Activated CD8-positive, alpha-beta T cell treated with anti-CD3 and anti-CD28 coated beads, Interleukin-2, amount 10 ng/mL, durations not matched to agents 7 days and 5 days (primary cell): ENCODE measurements around the gene UBAC2. TPM values are rescaled to one million over a fixed set of nuclear protein-coding genes. Genes with fewer than 3 reads are reported as not detected.

Source experiments
- ATAC-seq: fragments of 150-1000 bp; cut with Tn5 transposase; one replicate; pipeline ENCODE4 v1.10.0; 2021; ENCODE audit warnings: moderate library complexity
- CTCF ChIA-PET: fragments of 350-600 bp; sonication (Branson Sonifier 250); formaldehyde crosslinking; loops from one replicate; lab custom pipeline; 2021; ENCODE audit warnings: antibody characterized with exemption; lab: Charles Lee
- POLR2A ChIA-PET: fragments of 350-600 bp; sonication (Branson Sonifier 250); formaldehyde crosslinking; loops from one replicate; lab custom pipeline; 2021; ENCODE audit warnings: antibody characterized with exemption; lab: Charles Lee
- DNase-seq: peaks from one replicate; pipeline ENCODE4 v3.0.0-alpha.2; 2020
- H3K27ac Mint-ChIP-seq: one replicate; pipeline ENCODE4 v1.8.0; 2021; ENCODE audit warnings: mild to moderate bottlenecking, mixed read lengths
- H3K27me3 Mint-ChIP-seq: one replicate; pipeline ENCODE4 v1.8.0; 2021; ENCODE audit warnings: low read depth, mixed read lengths
- H3K36me3 Mint-ChIP-seq: one replicate; pipeline ENCODE4 v1.8.0; 2021; ENCODE audit warnings: low read depth, mixed read lengths
- H3K4me1 Mint-ChIP-seq: one replicate; pipeline ENCODE4 v1.8.0; 2021; ENCODE audit warnings: low read depth, mixed read lengths
- H3K4me3 Mint-ChIP-seq: one replicate; pipeline ENCODE4 v1.8.0; 2021; ENCODE audit warnings: mild to moderate bottlenecking, mixed read lengths
- H3K9me3 Mint-ChIP-seq: one replicate; pipeline ENCODE4 v1.8.0; 2022; ENCODE audit warnings: mixed read lengths; ENCODE audit not compliant: insufficient read depth
- total RNA-seq, 2 experiments: library from RNA; stranded (reverse); gene quantifications; one replicate each; pipeline ENCODE4 v1.2.3, GENCODE V29; 2021

The UBAC2 gene
- total RNA-seq, 2 experiments from 2014 or later, result 67.4 to 71.2 TPM

- Mint-ChIP-seq H3K9me3 (no peaks in the 10 kb centered on the region), H3K4me3 (no peak overlapping the region), H3K4me1 (peaks cover 12% of the 10 kb centered on the region), H3K36me3 (no peaks in the 10 kb centered on the region), H3K27ac (no peak overlapping the region), H3K27me3 (no peaks in the 10 kb centered on the region)
- DNase-seq (peak; percentile 17), ATAC-seq (no peak)
- POLR2A ChIA-PET, result interaction anchor here (2.2 kb wide), 1 partner anchor 10 kb away, joined by 7 read pairs; the partner anchor contains the start of gene UBAC2
- CTCF ChIA-PET, result interaction anchor here (0.8 to 1.3 kb wide), 3 partner anchors 13 to 79 kb away, joined by 3 to 4 read pairs (median 3); no protein-coding TSS in a partner anchor
These were observed 10.3 kb upstream of the UBAC2 start for GRCh38 chr13:99190147-99190985.

- Mint-ChIP-seq H3K27ac (no peak overlapping the region), H3K9me3 (no peaks in the 10 kb centered on the region), H3K36me3 (no peaks in the 10 kb centered on the region), H3K27me3 (no peaks in the 10 kb centered on the region), H3K4me3 (no peak overlapping the region), H3K4me1 (peaks cover 15% of the 10 kb centered on the region)
- CTCF ChIA-PET, result interaction anchor here (1.1 to 1.2 kb wide), 2 partner anchors 15 to 78 kb away, joined by 3 to 5 read pairs; no protein-coding TSS in a partner anchor
- POLR2A ChIA-PET, result interaction anchor here (2.2 kb wide), 1 partner anchor 9 kb away, joined by 7 read pairs; the partner anchor contains the start of gene UBAC2
- ATAC-seq (no peak), DNase-seq (no peak)
These were observed 9.2 kb upstream of the UBAC2 start for GRCh38 chr13:99191336-99191899.

GRCh38 chr13:99191900-99192399 lies 8.7 kb upstream of the UBAC2 start:
- H3K27me3 Mint-ChIP-seq, result no peaks in the 10 kb centered on the region
- POLR2A ChIA-PET, result interaction anchor here (0.9 kb wide), 1 partner anchor 8 kb away, joined by 3 read pairs; no protein-coding TSS in a partner anchor
- H3K27ac Mint-ChIP-seq, result no peak overlapping the region

GRCh38 chr13:99192480-99192879 lies 8.2 kb upstream of the UBAC2 start:
- Mint-ChIP-seq H3K27me3 (no peaks in the 10 kb centered on the region), H3K4me3 (no peak overlapping the region), H3K4me1 (peaks cover 25% of the 10 kb centered on the region), H3K36me3 (no peaks in the 10 kb centered on the region), H3K27ac (no peak overlapping the region), H3K9me3 (no peaks in the 10 kb centered on the region)
- DNase-seq (no peak), ATAC-seq (no peak)
- ChIA-PET POLR2A (interaction anchor here (0.9 kb wide), 1 partner anchor 8 kb away, joined by 3 read pairs; no protein-coding TSS in a partner anchor), CTCF (interaction anchor here (1.1 to 2.0 kb wide), 3 partner anchors 16 to 74 kb away, joined by 5 to 9 read pairs (median 5); no protein-coding TSS in a partner anchor)

More at GRCh38 chr13:99191900-99192399, 8.7 kb upstream of the UBAC2 start:
- DNase-seq (peak; percentile 15), ATAC-seq (no peak)
- Mint-ChIP-seq H3K4me1 (peaks cover 19% of the 10 kb centered on the region), H3K36me3 (no peaks in the 10 kb centered on the region), H3K4me3 (no peak overlapping the region), H3K9me3 (no peaks in the 10 kb centered on the region)
- CTCF ChIA-PET, result interaction anchor here (1.1 to 1.2 kb wide), 2 partner anchors 15 to 77 kb away, joined by 3 to 5 read pairs; no protein-coding TSS in a partner anchor

DNA sequence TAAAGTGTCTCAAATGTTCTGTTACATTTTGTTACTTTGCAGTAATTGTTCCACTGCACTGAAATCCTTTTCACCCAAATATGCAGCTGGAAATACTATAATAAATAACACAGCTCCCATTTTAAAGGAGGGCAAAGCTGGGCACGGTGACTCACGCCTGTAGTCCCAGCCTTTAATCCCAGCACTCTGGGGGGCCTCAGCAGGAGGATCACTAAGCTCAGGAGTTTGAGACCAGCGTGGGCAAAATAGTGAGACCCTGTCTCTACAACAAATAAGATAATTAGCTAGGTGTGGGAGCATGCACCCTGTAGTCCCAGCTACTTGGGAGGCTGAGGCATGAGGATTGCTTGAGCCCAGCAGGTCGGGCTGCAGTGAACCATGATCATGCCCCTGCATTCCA lies 7.5 kb upstream of the UBAC2 start:
- Mint-ChIP-seq H3K4me1 (peaks cover 26% of the 10 kb centered on the region), H3K27ac (no peak overlapping the region), H3K4me3 (no peak overlapping the region), H3K36me3 (no peaks in the 10 kb centered on the region), H3K9me3 (no peaks in the 10 kb centered on the region), H3K27me3 (no peaks in the 10 kb centered on the region)
- peak; percentile 14 for DNase-seq
- no peak for ATAC-seq
- CTCF ChIA-PET, result interaction anchor here (0.9 to 2.0 kb wide), 4 partner anchors 11 to 77 kb away, joined by 3 to 9 read pairs (median 6); no protein-coding TSS in a partner anchor
- POLR2A ChIA-PET, result no interaction called here

DNA sequence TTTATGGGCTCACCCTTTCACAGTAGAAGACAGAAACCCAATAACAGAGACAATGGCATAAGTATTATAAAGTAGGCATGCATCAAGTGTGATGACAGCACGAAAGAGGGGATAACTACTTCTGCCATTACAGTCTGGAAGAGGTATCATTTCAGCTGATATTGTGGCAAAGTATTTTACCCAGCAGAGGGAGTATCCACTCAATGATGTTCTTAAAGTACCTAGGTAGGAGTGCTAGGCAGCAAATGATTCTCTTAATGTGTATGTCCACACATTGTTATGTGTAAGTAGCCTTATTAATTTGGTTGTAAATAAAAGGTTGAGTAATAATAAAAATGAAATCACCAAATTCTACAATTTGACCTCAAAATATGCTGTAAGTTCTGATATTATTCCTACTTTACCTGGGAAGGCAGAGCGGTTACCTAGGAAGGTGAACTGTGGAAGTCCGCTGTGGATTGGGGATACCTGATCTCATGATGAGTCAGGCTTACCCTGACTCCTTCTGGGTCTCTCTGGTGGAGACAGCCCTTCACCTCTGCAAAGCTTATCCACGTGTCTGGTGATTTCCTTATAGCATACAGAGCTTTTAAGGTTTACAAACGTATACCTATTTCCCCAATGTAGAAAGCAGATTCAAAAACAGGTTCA lies 4.1 kb upstream of the UBAC2 start:
- Mint-ChIP-seq H3K27ac (peak overlapping the region; percentile 27), H3K27me3 (no peaks in the 10 kb centered on the region), H3K9me3 (no peaks in the 10 kb centered on the region), H3K4me3 (no peak overlapping the region), H3K36me3 (peaks cover 6% of the 10 kb centered on the region), H3K4me1 (peaks cover 36% of the 10 kb centered on the region)
- POLR2A ChIA-PET, result no interaction called here
- ATAC-seq (no peak), DNase-seq (peak; percentile 21)
- CTCF ChIA-PET, result interaction anchor here (0.6 to 12.5 kb wide), 8 partner anchors 12 to 238 kb away, joined by 3 to 219 read pairs (median 5); partner anchors contain the start of gene GPR18

GRCh38 chr13:99197117-99197651 lies 3.5 kb upstream of the UBAC2 start:
- Mint-ChIP-seq H3K27me3 (no peaks in the 10 kb centered on the region), H3K4me1 (peaks cover 33% of the 10 kb centered on the region), H3K4me3 (no peak overlapping the region), H3K9me3 (no peaks in the 10 kb centered on the region), H3K36me3 (peaks cover 8% of the 10 kb centered on the region), H3K27ac (peak overlapping the region; percentile 27)
- ATAC-seq (no peak), DNase-seq (peak; percentile 23)
- CTCF ChIA-PET, result interaction anchor here (1.1 to 12.5 kb wide), 6 partner anchors 12 to 238 kb away, joined by 5 to 219 read pairs (median 20); partner anchors contain the start of gene GPR18
- POLR2A ChIA-PET, result interaction anchor here (1.0 kb wide), 1 partner anchor 72 kb away, joined by 3 read pairs; no protein-coding TSS in a partner anchor

DNA sequence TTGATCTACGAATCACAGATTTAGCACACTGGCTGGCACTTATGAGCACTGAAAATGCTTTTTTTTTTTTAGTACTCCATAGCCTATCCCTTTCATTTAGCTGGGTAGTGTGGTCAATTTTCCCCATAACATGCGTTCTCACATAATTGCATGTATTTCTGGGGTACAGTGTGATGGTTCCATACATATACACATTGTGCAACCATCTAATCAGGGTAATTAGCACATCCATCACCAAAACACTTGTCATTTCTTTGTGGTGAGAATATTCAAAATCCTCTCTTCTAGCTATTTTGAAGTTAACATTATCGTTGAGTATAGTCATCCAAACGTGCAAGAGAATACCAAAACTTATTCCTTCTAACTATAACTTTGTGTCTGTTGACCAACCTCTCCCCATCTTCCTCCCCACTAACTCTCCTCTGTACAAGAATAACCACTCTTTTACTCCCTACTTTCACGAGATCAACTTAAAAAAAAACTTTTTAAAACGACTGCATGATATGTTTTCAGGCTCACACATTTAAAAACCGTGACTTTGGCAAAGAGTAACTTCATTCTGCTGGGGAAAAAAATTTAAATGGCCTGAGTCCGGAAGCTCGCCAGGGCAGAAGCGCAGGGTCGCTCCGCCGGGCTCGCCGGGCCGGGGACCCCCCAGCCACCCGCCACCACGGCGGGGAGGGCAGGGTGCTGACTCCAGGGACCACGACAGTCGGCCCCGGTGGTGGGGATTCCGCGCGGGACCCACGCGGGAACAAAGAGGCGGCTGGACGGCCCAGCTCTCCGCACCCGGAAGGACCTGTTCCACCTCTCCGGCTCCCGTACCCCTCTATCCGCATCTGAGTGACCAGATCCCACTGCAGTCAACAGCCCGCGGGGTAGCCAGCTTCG lies 868 bp upstream of the UBAC2 start:
- peak; percentile 10 for DNase-seq
- ATAC-seq, result no peak
- H3K27me3 Mint-ChIP-seq, result no peaks in the 10 kb centered on the region
- no peaks in the 10 kb centered on the region for H3K9me3 Mint-ChIP-seq
- POLR2A ChIA-PET, result interaction anchor here (0.7 to 6.0 kb wide), 32 partner anchors 7 to 1862 kb away, joined by 3 to 84 read pairs (median 5); partner anchors contain the start of genes GPR18, GPR183 and TM9SF2
- H3K27ac Mint-ChIP-seq, result peak overlapping the region; percentile 97
- CTCF ChIA-PET, result interaction anchor here (0.7 to 12.5 kb wide), 13 partner anchors 12 to 171 kb away, joined by 3 to 219 read pairs (median 4); partner anchors contain the start of genes GPR18 and GPR183
- H3K4me3 Mint-ChIP-seq, result peak overlapping the region; percentile 97
- H3K4me1 Mint-ChIP-seq, result peaks cover 56% of the 10 kb centered on the region
- H3K36me3 Mint-ChIP-seq, result peaks cover 24% of the 10 kb centered on the region

DNA sequence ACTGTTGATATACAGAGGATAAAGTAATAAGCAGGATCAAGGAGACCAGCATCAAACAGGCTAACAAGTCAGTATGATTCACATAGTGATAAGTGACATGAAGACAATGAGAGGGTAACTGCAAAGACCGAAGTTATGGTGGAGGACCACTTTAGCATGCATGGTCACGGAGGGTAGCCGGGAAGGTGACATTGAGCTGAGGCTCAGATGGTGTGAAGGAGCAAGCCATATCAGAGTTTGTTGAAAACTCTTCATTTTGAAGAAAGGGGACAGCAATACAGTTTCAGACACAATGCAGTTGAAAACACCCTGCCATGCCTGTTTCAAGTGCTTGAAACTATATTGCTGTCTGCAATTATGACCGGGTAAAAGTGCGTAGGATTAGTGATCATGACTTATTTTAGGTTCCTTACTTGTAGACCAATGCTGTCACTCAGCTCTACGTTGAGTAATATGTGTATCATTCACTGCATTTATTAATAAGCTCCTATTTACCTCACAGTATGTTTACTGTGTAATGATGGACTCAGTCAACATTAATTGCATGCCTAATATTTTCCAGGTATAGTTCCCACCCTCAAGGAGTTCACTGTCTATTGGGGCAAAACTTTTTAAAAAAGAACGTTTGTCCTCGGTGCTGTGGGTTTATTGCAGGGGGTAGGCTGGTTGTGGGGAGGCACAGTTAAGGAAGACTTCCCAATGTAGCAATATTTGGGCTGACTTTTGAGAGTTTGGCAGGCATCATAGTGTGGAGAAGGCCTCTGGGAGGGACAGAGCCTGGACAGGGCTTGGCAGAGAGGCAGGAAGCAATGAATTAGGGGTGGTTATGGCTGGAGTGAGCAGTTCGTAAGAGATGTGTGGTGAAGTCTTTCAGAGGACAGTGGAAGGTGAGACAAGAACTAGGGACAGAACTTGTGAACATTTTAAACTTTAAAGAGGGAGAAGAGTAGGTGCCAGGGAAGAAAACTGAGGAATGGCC lies 3.2 kb downstream of the UBAC2 start:
- peaks cover 75% of the 10 kb centered on the region for H3K4me1 Mint-ChIP-seq
- ATAC-seq (no peak), DNase-seq (peak; percentile 29)
- ChIA-PET CTCF (interaction anchor here (0.7 to 12.5 kb wide), 9 partner anchors 11 to 233 kb away, joined by 3 to 219 read pairs (median 13); partner anchors contain the start of gene GPR18), POLR2A (interaction anchor here (0.7 to 6.0 kb wide), 7 partner anchors 11 to 116 kb away, joined by 3 to 66 read pairs (median 6); partner anchors contain the start of gene GPR18)
- H3K9me3 Mint-ChIP-seq, result no peaks in the 10 kb centered on the region
- H3K27ac Mint-ChIP-seq, result peak overlapping the region; percentile 85
- H3K27me3 Mint-ChIP-seq, result no peaks in the 10 kb centered on the region
- H3K4me3 Mint-ChIP-seq, result peak overlapping the region; percentile 73
- peaks cover 60% of the 10 kb centered on the region for H3K36me3 Mint-ChIP-seq
